Upper lobe of left lung (tissue), 6 donors: ENCODE measurements around the gene KRT76. TPM values are rescaled to one million over a fixed set of nuclear protein-coding genes. Genes with fewer than 3 reads are reported as not detected.

Experiments used
- ATAC-seq, 2 donors: fragments of 200-7000 bp; cut with Tn5 transposase; one replicate each; pipeline ENCODE4 v1.9.1; 2022; ENCODE audit warnings: mild to moderate bottlenecking in 2 of 2, moderate library complexity in 2 of 2; ENCODE audit not compliant: low FRiP score in 2 of 2
- DNase-seq, 2 donors: peaks; one replicate each; pipeline ENCODE4 v3.0.0-alpha.2; 2019 to 2020
- H3K27ac ChIP-seq, 4 donors: fragments of 200-600 bp; sonication (generic); one replicate each; pipeline ENCODE4 v1.5.1; 2016 to 2019
- H3K27me3 ChIP-seq, 4 donors: fragments of 200-600 bp; sonication (generic); one replicate each; pipeline ENCODE4 v1.5.1; 2017 to 2019
- H3K36me3 ChIP-seq, 4 donors: fragments of 200-600 bp; sonication (generic); one replicate each; pipeline ENCODE4 v1.5.1; 2016 to 2019
- H3K4me1 ChIP-seq, 4 donors: fragments of 200-600 bp; sonication (generic); one replicate each; pipeline ENCODE4 v1.5.1; 2018 to 2019
- H3K4me3 ChIP-seq, 4 donors: fragments of 200-600 bp; sonication (generic); one replicate each; pipeline ENCODE4 v1.5.1; 2017 to 2019; ENCODE audit warnings: mild to moderate bottlenecking in 2 of 4, moderate library complexity in 1 of 4
- H3K9me3 ChIP-seq, 4 donors: fragments of 200-600 bp; sonication (generic); one replicate each; pipeline ENCODE4 v1.5.1; 2018 to 2019
- CTCF ChIP-seq, 6 experiments: fragments of 450-650 bp in 4 of 6; fragments of 200-600 bp in 2 of 6; sonication (generic) in 2 of 6; IDR thresholded peaks; one replicate each; pipeline ENCODE4 v1.5.1; 2016 to 2019; ENCODE audit warnings: antibody characterized with exemption in 6 of 6
- EP300 ChIP-seq, 4 donors: sonication (generic); formaldehyde crosslinking; IDR thresholded peaks; one replicate each; pipeline ENCODE4 v1.5.1; 2017; ENCODE audit warnings: antibody characterized with exemption in 4 of 4, control low read depth in 2 of 4
- POLR2A ChIP-seq, 4 donors: fragments of 450-650 bp; IDR thresholded peaks; one replicate each; pipeline ENCODE4 v1.5.1; 2016 to 2017; ENCODE audit warnings: antibody characterized with exemption in 4 of 4, mild to moderate bottlenecking in 2 of 4
- POLR2AphosphoS5 ChIP-seq, 2 donors: sonication (generic); formaldehyde crosslinking; IDR thresholded peaks; one replicate each; pipeline ENCODE4 v1.5.1; 2017; ENCODE audit warnings: antibody characterized with exemption in 2 of 2
- WGBS, 2 donors: methylation state at CpG; one replicate each; pipeline ENCODE4 v1.1.5; 2017 to 2018; 5-methylcytosine and 5-hydroxymethylcytosine counted together
- total RNA-seq, 6 donors: library from RNA; depleted of rRNA in 4 of 6; stranded (reverse); fragments of >200 nt in 4 of 6; gene quantifications; one replicate each; pipeline versions ENCODE4 v1.1.0 to v1.2.1, GENCODE V29; 2016 to 2021
- donor health status: DM: no; HTN: no; CAD: no; lungs with moderate emphysema.
- donor health status: DM: no; HTN: yes; CAD: no; lungs with severe emphysema.

The KRT76 gene
- total RNA-seq, 6 donors from 2014 or later: not detected

- no peak for TF ChIP-seq CTCF (IDR thresholded peaks at IDR 0.05)
- no peak for TF ChIP-seq POLR2A (IDR thresholded peaks at IDR 0.05)
- no peak for TF ChIP-seq EP300 (IDR thresholded peaks at IDR 0.05)
- TF ChIP-seq POLR2AphosphoS5 (IDR thresholded peaks at IDR 0.05): no peak
- WGBS, 2 donors: 83 to 85% methylated on average over 7 of the region's 7 CpGs
These were observed 6.6 kb upstream of the KRT76 start for GRCh38 chr12:52783563-52784316.

DNA sequence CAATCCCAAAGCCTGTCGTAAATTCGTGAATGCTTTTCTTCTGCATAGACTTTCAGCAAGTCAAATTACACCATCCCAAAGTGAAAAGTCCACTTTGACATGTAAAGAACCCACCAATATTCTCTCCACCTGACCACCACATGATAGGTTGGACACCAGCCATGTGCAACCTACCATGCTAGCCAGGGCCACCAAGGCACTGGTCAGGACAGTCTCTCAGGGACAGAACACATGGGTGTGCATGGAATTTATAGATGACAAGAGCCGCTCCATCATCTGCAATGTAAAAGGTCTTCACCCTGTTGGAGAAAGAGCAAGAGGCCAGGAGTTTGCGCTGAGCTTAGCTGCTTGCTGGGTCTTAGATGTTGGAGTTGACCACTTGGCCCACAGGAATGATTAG is 5.4 kb upstream of the KRT76 start:
- TF ChIP-seq CTCF (IDR thresholded peaks at IDR 0.05) (no peak), EP300 (IDR thresholded peaks at IDR 0.05) (no peak), POLR2A (IDR thresholded peaks at IDR 0.05) (no peak), POLR2AphosphoS5 (IDR thresholded peaks at IDR 0.05) (no peak)
- Histone ChIP-seq H3K27me3 (no peaks in the 10 kb centered on the region), H3K4me3 (no peak overlapping the region), H3K4me1 (peaks cover 0 to 8% (median 3%) of the 10 kb centered on the region in 4 donors), H3K27ac (no peak overlapping the region), H3K9me3 (no peaks in the 10 kb centered on the region), H3K36me3 (no peaks in the 10 kb centered on the region)
- ATAC-seq: no peak
- no peak for DNase-seq
- 94 to 96% methylated on average over 4 of the region's 4 CpGs for WGBS, 2 donors

More at GRCh38 chr12:52783563-52784316, 6.6 kb upstream of the KRT76 start:
- Histone ChIP-seq H3K27ac (no peak overlapping the region), H3K27me3 (no peaks in the 10 kb centered on the region), H3K36me3 (no peaks in the 10 kb centered on the region), H3K9me3 (no peaks in the 10 kb centered on the region), H3K4me1 (peaks cover 0 to 14% (median 3%) of the 10 kb centered on the region in 4 donors), H3K4me3 (no peak overlapping the region)
- DNase-seq (no peak), ATAC-seq (no peak)

- no peaks in the 10 kb centered on the region for H3K27me3 ChIP-seq
- WGBS, 2 donors: 74 to 77% methylated on average over 4 of the region's 4 CpGs
- no peaks in the 10 kb centered on the region for H3K9me3 ChIP-seq
- H3K4me3 ChIP-seq: no peak overlapping the region
- H3K4me1 ChIP-seq: no peaks in the 10 kb centered on the region
- DNase-seq (no peak), ATAC-seq (no peak)
- H3K36me3 ChIP-seq: no peaks in the 10 kb centered on the region
- no peak overlapping the region for H3K27ac ChIP-seq
- no peak for TF ChIP-seq EP300 (IDR thresholded peaks at IDR 0.05)
- TF ChIP-seq POLR2AphosphoS5 (IDR thresholded peaks at IDR 0.05): no peak
- no peak for TF ChIP-seq CTCF (IDR thresholded peaks at IDR 0.05)
- TF ChIP-seq POLR2A (IDR thresholded peaks at IDR 0.05): no peak
These were observed 4.4 kb upstream of the KRT76 start for GRCh38 chr12:52781399-52782082.

GRCh38 chr12:52779914-52780313 is 2.8 kb upstream of the KRT76 start:
- ATAC-seq: no peak
- Histone ChIP-seq H3K4me3 (no peak overlapping the region), H3K27me3 (no peaks in the 10 kb centered on the region), H3K36me3 (no peaks in the 10 kb centered on the region), H3K9me3 (no peaks in the 10 kb centered on the region), H3K27ac (no peak overlapping the region), H3K4me1 (no peaks in the 10 kb centered on the region)
- no peak for TF ChIP-seq POLR2A (IDR thresholded peaks at IDR 0.05)
- no peak for TF ChIP-seq EP300 (IDR thresholded peaks at IDR 0.05)
- TF ChIP-seq POLR2AphosphoS5 (IDR thresholded peaks at IDR 0.05): no peak
- TF ChIP-seq CTCF (IDR thresholded peaks at IDR 0.05): no peak
- no peak for DNase-seq
- WGBS, 2 donors: 93 to 94% methylated on average over 6 of the region's 6 CpGs
